OCI-M1 (cell line): ENCODE data around the gene ABCA7.
A peak's percentile ranks its signal among the peaks of the same experiment; 100 is the strongest.

Source experiments
- DNase-seq: peaks from one replicate; lab custom pipeline; 2025; lab: John Stamatoyannopoulos, UW

The ABCA7 gene

DNA sequence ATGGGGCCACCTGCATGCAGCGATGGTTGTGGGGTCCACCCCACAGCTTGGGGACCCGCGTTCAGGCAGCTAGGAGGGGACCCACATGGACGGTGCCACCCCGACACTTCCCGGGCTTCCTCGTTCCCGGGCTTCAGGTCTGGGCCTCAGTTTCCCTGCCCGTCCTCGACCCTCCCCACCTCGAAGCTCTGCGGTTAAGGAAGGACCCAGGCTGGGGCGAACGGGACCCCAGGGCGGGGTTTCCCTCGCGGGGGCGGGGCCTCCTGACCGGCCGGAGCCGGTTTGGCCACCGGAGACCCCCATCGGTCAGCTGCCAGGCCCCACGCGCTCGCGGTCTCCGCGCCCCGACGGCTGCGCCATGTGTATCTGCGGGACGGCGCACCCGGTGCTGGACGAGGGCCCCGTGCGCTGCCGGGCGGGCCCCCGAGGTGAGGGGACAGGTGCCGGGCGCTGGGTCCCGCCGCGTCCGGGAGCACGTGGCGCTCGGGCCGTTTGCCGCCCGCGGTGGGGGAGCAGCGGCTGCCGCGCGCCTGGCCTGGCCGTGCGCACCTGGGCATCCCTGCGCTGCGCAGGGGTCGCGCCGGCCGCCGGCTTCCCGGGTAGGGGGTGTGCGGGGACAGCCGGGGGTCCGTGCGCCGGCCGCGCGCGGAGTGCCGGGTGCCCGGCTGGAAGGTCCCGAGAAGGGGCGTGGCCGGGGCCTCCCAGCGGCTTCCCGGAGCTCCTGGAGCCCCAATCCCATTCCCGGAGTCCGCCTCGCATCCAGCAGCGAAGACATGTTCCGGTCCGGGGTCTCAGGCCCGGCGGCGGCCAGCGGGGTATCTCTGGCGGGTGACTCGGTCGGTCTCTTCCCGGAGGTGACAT lies 31.3 kb downstream of the ABCA7 start:
- no peak for DNase-seq

DNA sequence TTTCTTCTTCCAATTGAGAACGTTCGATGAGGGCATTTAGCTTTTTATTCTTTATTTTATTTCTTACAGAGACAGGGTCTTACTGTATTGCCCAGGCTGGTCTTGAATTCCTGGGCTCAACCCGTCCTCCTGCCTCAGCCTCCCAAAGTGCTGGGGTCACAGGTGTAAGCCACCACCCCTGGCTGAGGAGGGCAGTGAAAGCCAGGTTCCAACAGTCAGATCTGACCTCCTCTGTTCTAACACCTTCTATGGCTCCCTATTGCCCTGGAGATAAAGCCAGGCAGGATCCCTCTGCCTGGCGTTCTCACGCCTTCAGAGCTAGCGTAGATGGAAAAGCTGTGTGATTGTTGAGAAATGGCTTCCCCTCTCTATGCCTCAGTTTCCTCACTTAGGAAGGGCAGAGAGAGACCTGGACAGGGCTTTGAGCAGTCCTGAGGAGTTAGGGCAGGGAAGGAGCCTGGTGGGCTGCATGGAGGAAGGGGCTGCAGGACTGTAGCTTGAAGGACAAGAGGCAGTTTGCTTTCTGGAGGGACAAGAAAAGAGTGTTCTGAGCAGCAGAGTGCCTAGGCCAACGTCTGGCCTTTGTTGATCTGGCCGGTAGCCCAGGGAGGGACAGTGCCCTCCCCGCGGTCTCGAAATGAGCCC lies 32.6 kb downstream of the ABCA7 start:
- no peak for DNase-seq

DNA sequence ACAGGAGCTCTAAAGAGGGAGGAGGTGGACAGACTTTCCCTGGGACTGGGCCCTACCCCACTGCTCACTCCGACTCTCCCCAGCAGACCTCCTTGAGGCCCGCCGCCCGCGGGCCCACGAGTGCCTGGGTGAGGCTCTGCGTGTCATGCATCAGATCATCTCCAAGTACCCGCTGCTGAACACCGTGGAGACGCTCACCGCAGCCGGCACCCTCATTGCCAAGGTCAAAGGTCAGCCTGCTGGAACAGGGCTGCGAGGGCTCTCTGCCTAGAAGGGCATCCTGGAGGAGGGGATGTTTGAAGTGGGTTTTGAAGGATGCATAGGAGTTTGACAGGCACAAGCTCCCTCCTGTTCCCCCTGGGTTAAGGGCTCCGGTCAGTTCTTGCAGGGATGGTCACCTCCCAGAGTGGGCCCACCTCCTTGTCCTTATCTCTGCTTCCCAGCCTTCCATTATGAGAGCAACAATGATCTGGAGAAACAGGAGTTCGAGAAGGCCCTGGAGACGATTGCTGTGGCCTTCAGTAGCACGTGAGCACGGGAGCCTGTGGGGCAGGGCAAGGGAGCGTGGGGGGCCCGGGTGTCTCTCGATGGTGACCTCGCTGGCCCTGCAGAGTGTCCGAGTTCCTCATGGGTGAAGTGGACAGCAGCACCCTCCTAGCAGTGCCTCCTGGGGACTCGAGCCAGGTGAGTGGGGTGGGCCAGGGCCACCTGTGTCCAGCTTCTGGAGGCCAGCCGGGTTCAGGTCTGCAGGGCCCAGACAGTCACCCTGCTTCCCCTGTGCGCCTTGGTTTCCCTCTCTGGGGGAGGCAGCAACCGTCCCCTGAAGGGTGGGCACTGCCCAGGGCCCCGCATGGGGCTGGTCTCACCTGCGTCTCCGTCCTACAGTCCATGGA lies 33.4 kb downstream of the ABCA7 start:
- no peak for DNase-seq

DNA sequence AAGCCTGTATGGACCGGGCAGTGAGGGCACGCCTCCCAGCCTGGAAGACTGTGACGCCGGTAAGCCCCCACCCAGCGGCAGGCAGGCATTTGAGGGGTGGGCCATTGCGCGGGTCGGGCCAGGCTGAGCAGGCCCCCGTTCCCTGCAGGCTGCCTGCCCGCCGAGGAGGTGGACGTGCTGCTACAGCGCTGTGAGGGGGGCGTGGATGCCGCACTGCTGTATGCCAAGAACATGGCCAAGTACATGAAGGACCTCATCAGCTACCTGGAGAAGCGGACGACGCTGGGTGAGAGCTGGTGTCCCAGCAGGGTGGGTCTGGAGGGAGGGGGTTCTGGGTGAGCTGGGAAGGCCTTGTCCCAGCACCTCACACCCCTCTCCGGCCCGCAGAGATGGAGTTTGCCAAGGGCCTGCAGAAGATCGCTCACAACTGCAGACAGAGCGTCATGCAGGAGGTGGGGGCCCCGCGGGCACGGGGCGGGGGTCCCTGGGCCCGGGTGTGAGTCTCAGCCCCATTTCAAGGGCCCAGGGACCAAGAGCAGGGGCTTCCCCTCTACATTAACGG lies 34.1 kb downstream of the ABCA7 start:
- no peak for DNase-seq

DNA sequence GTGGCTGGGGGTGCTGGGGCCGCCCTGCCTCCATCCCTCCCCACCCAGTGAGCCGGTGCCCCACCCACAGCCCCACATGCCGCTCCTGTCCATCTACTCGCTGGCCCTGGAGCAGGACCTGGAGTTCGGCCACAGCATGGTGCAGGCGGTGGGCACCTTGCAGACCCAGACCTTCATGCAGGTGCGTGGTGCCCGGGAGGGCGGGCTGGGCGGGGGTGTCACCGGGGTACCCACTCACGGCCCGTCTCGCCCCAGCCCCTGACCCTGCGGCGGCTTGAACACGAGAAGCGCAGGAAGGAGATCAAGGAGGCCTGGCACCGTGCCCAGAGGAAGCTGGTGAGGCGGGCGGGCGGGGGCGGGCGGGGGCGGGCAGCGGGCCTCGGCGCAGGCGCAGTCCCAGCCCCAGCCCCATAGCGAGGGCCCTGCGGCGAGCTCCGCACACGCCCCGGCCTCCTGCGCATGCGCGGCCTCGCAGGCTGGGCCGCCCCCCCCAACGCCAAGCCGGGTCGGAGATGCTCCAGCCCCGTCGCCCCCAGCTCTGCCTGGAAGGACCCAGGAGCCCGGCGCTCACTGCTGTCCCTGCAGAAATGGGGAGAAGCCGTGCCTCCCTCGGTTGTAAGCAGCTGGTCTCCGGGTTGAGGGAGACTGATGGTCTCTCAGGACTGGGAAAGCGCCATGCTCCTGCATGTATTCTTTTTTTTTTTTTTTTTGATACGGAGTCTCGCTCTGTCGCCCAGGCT lies 34.8 kb downstream of the ABCA7 start:
- DNase-seq, result peak; percentile 76

DNA sequence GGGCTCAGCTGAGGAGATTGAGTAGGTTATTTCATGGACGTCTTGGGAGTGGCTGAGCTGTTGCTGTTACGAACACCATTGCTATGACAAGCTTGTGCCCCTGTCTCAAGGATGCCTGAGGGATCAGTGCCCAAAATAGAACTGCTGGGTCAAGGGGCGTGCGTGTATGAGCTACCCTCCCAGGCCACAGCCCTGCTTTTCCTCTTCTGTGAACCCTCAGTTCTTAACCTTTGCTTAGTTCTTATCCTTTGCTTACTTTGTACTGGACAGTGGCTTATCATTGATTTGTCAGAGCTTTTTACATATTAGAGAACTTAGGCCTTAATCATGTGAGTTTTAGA lies 36.1 kb downstream of the ABCA7 start:
- no peak for DNase-seq

DNA sequence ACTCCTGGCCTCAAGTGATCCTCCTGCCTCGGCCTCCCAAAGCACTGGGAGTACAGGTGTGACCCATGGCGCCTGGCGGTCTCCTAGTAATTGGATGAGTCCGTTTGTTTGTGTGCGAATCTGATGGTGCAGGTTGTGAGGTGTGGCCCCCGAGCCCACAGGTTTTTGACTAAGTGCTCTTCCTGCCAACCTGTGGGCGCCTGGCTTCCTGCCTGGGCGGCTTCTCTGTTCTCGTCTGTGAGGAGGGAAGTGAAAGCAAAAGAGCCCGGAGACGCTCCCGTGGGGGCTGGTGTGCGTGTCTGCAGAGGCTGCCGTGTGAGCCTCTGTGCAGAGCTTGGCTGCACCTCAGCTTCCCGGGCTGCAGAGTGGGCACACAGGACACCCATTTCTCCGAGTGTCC lies 37.0 kb downstream of the ABCA7 start:
- no peak for DNase-seq

DNA sequence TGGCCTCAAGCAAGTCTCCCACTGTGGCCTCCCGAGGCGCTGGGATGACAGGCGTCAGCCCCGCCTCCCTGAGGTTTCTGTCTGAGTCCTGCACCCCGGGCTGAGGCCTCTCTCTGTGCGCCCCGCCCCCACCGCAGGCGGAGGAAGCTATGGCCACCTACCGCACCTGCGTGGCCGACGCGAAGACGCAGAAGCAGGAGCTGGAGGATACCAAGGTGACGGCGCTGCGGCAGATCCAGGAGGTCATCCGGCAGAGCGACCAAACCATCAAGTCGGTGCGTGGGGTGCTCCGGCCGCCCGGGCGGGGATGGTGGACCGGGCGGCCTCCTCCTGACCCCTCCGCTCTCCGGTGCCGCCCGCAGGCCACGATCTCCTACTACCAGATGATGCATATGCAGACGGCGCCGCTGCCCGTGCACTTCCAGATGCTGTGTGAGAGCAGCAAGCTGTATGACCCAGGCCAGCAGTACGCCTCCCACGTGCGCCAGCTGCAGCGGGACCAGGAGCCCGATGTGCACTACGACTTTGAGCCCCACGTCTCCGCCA lies 39.7 kb downstream of the ABCA7 start:
- no peak for DNase-seq

DNA sequence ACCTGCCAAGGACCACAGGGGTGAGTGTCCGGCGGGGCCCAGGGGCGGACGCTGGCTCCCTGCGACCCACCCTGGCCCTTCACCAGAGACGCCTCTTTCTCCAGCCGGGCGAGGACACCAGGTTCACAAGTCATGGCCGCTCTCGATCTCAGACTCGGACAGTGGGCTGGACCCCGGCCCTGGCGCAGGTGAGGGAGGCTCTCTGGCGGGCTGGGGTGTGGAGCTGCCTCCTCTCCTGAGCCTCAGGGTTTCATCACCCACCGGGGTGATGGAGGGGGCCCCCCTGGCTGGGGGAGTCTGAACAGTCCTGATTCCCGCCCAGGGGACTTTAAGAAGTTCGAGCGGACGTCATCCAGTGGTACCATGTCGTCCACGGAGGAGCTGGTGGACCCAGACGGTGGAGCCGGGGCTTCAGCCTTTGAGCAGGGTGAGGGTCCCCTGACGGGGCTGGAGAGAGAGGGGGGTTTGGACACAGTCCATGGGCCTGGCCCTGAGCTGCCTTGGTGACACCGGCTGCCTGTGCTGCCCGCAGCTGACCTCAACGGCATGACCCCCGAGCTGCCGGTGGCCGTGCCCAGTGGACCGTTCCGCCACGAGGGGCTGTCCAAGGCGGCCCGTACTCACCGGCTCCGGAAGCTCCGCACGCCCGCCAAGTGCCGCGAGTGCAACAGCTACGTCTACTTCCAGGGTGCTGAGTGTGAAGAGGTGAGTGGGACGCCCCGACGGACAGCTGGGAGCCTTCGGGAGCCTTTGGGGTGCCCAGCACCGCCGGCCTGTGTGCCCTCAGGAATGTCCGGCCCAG lies 40.7 kb downstream of the ABCA7 start:
- no peak for DNase-seq

DNA sequence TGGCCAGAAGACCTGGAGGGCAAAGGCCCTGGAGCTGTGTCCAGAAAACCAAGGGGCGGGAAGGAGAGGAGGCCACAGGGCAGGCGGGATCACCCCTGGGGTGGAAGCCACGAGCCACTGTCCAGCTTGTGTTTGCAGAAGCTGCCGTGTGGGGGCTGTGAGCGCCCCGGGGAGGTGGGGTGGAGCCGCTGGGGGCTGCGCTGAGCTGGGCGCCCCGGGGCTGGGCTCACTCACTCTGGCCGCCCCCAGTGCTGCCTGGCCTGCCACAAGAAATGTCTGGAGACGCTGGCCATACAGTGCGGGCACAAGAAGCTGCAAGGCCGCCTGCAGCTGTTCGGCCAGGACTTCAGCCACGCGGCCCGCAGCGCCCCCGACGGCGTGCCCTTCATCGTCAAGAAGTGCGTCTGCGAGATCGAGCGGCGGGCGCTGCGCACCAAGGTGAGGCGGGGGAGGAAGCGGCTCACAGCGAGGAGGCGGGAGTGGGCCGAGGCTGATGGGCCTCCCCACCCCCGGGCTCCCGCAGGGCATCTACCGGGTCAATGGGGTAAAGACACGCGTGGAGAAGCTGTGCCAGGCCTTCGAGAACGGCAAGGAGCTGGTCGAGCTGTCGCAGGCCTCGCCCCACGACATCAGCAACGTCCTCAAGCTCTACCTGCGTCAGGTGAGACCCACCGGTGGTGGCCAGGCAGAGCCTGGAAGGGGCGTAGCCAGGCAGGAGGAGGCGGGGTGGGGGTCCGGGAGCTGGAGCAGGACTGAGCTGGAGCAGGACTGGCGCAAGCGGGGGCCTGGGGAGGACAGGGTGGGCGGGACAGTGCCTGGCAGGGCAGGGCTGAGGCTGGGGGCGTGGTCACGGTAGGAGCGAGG lies 41.6 kb downstream of the ABCA7 start:
- DNase-seq, result no peak

DNA sequence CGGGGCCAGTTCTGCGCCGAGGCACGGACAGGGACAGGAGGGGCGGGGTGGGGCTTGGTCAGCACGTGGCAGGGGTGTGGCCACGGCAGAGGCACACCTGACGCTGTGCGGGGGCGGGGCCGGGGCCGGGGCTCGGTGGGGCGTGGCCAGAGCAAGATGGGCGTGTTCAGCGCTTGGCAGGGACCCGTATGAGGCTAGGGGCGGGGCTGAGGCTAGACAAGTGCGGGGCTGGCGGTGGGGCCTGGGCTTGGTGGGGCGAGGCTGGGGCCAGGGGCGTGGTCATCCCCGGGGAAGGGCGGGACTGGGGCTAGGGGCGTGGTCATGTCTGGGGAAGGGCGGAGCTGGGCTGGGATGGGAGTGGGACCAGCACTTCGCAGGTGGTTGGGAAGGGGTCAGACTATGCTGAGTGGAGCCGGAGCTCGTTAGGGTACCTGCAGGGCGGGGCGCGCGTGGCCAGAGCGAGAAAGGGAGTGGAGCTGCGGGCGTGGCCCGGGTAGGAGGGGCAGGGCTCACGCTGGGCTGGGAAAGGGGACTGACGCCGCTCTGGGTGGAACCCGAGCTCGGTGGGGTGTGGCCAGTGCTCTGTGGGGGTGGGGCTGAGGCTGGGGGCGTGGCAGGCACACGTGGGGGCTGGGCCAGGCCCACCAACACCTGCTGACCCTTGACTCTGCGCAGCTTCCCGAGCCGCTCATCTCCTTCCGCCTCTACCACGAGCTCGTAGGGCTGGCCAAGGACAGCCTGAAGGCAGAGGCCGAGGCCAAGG lies 42.4 kb downstream of the ABCA7 start:
- no peak for DNase-seq

DNA sequence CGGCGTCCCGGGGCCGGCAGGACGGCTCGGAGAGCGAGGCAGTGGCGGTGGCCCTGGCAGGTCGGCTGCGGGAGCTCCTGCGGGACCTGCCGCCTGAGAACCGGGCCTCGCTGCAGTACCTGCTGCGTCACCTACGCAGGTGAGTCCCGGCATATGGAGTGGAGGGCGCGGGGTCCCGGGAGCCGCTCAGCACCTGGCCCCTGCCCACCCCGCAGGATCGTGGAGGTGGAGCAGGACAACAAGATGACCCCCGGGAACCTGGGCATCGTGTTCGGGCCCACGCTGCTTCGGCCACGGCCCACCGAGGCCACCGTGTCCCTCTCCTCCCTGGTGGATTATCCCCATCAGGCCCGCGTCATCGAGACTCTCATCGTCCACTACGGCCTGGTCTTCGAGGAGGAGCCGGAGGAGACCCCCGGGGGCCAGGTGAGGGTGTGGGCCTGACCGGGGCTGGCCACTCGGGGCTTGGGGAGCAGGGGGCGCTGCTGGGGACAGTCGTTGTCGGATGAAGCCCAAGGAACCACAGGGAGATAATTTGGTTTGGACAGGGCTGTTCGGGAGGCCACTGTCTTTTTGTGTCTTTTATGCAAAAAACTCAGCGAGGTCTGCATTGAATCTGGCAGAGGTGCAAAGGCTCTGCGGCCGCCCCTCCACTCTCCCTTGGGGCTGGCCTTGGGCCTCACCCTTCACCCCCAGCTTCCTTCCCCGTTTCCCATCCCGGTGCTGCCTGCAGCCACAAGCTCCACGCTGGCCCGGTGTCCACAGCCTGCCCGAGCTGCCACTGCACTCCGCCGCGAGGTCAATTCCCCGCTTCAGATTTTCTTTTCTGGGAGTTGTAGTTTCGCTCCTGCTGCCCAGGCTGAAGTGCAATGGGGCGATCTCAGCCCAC lies 43.3 kb downstream of the ABCA7 start:
- DNase-seq, result no peak

DNA sequence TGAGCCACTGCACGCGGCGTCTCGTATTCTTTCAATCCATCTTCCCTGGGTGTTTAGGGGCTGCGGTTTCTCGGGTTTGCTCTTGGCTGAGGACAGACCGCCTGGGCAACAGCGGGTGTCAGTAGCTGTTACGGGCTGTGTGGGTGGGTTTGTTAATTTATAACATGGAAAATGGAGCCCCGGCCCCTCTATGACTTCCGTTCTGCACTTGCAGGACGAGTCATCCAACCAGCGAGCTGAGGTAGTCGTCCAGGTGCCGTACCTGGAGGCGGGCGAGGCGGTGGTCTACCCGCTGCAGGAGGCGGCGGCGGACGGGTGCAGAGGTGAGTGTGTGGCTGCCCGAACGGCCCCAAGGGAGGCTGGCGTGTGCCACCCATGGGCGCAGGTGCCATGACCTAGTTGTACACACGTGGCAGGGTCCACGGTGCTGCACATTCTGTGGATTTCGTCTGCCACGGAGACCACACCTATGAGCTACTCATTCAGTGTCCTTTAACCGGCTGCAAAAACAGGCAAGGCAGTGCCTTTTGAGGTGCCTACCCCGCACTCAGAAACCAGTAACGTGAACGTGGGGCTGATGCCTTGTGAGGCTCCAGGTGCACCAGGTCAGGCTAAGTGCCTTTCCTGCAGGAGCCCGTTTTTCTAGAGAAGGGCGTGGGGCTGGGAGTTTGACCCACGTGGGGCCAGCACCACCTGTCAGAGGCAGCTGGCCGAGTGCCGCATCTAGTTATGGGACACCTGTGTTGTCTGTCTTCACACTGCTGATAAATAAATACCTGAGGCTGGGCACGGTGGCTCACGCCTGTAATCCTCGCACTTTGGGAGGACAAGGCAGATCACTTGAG lies 44.3 kb downstream of the ABCA7 start:
- DNase-seq, result no peak

DNA sequence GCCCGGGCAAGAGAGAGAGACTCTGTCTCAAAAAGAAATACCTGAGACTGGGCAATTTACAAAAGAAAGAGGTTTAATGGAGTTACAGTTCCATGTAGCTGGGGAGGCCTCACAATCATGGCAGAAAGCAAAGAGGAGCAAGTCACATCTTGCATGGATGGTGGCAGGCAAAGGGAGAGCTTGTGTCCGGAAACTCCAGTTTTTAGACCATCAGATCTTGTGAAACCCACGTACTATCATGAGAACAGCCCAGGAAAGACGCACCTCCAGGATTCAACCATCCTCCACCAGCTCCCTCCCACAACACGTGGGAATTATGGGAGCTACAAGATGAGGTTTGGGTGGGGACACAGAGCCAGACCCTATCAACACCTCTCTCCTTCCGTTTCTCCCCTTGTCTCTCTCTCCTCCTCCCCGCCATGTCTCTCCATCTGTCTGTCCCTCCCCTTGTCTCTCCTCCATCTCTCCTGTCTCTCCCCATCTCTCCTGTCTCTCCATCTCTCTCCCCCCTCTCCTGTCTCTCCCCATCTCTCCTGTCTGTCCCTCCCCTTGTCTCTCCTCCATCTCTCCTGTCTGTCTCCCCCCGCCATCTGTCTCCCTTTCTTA lies 45.2 kb downstream of the ABCA7 start:
- no peak for DNase-seq

DNA sequence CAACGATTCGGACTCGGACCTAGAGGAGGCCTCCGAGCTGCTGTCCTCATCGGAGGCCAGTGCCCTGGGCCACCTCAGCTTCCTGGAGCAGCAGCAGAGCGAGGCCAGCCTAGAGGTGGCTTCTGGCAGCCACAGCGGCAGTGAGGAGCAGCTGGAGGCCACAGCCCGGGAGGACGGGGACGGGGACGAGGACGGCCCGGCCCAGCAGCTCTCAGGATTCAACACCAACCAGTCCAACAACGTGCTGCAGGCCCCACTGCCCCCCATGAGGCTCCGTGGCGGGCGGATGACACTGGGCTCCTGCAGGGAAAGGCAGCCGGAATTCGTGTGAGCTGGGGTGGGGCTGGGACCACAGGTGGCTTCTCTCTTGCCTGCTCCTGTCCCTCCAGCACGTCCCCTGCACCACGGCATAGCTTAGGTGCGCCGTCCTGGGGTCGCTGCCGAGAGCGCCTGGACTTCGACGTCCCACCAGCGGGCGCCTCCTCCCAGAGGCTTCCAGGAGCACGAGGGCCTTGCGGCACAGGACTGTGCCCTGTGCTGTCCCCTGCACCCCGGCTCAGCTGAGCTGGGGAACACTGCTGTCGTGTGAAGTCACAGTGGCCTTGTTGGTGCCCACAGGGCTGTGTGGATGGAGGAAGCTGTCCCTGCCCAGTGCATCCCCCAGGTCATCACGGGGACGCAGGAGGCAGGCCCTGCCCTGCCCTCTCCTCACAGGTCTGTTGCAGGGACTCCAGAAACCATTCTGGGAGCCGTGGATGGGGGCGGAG lies 46.0 kb downstream of the ABCA7 start:
- DNase-seq, result no peak

DNA sequence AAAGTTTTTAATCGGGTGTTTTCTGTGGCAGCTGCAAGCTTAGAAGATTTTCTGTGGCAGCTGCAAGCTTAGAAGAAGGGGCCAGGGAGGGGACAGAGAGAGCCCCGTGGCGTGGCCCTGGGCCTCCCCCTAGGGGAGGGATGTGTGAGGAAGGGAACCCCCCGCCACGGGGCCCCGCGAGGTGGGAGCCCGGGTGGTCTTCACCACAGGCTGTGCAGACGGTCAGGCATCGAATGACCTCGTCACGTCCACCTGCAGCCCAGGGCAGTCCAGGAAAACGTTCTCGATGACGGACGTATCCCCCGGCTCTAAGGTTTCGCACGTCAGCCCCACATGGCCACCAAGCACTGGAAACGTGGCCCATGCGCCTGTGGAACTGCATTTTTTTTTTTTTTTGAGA lies 46.7 kb downstream of the ABCA7 start:
- no peak for DNase-seq
